Gastroesophageal sphincter (tissue), 4 donors: Measurements from ENCODE around the gene CACNA1D. TPM values are rescaled to one million over a fixed set of nuclear protein-coding genes. Genes with fewer than 3 reads are reported as not detected.

Experiments used
- ATAC-seq: fragments of 150-250 bp; one replicate; pipeline ENCODE4 v1.9.1; 2016; ENCODE audit warnings: mild to moderate bottlenecking, moderate library complexity
- H3K27ac ChIP-seq, 4 donors: fragments of 200-600 bp; sonication (generic) in 3 of 4; 1 replicate in 3 of 4; 2 replicates in 1 of 4; pipeline ENCODE4 v1.5.1; 2016 to 2019
- H3K27me3 ChIP-seq: fragments of 200-600 bp; sonication (generic); one replicate; pipeline ENCODE4 v1.5.1; 2019
- H3K36me3 ChIP-seq, 2 donors: fragments of 200-600 bp; sonication (generic); one replicate each; pipeline ENCODE4 v1.5.1; 2019; ENCODE audit warnings: control low read depth in 1 of 2
- H3K4me1 ChIP-seq, 3 donors: fragments of 200-600 bp; sonication (generic); 1 replicate in 2 of 3; 2 replicates in 1 of 3; pipeline ENCODE4 v1.5.1; 2016 to 2019; ENCODE audit warnings: control low read depth in 2 of 3
- H3K4me3 ChIP-seq, 2 donors: fragments of 200-600 bp; sonication (generic); one replicate each; pipeline ENCODE4 v1.5.1; 2019; ENCODE audit warnings: mild to moderate bottlenecking in 1 of 2, moderate library complexity in 1 of 2
- H3K9me3 ChIP-seq, 3 donors: fragments of 200-600 bp; sonication (generic); one replicate each; pipeline ENCODE4 v1.5.1; 2017 to 2019; ENCODE audit warnings: control low read depth in 2 of 3
- CTCF ChIP-seq, 4 experiments: fragments of 200-600 bp in 2 of 4; fragments of 450-650 bp in 2 of 4; sonication (generic) in 1 of 4; IDR thresholded peaks; one replicate each; pipeline ENCODE4 v1.5.1; 2017 to 2019; ENCODE audit warnings: antibody characterized with exemption in 4 of 4, mild to moderate bottlenecking in 2 of 4, moderate library complexity in 2 of 4
- EP300 ChIP-seq: sonication (generic); formaldehyde crosslinking; IDR thresholded peaks from one replicate; pipeline ENCODE4 v1.6.1; 2017; ENCODE audit warnings: antibody characterized with exemption, mild to moderate bottlenecking
- POLR2A ChIP-seq, 2 donors: fragments of 450-650 bp; IDR thresholded peaks; one replicate each; pipeline ENCODE4 v1.6.1; 2017; ENCODE audit warnings: antibody characterized with exemption in 2 of 2, mild to moderate bottlenecking in 2 of 2, moderate library complexity in 1 of 2
- POLR2AphosphoS5 ChIP-seq: sonication (generic); formaldehyde crosslinking; IDR thresholded peaks from one replicate; pipeline ENCODE4 v1.6.1; 2017; ENCODE audit warnings: antibody characterized with exemption
- WGBS, 2 donors: methylation state at CpG; one replicate each; pipeline ENCODE4 v1.1.5; 2018; ENCODE audit warnings: low coverage in 1 of 2; 5-methylcytosine and 5-hydroxymethylcytosine counted together
- total RNA-seq, 4 donors: library from RNA; depleted of rRNA; stranded (reverse); fragments of >200 nt; gene quantifications; one replicate each; pipeline ENCODE4 v1.1.0, GENCODE V29; 2016

The CACNA1D gene
- total RNA-seq, 4 donors from 2014 or later = 0.52 to 5.7 (median 3.6) TPM

GRCh38 chr3:53813876-53814275 lies 319.5 kb downstream of the CACNA1D start:
- peaks cover 0 to 8% of the 10 kb centered on the region in 2 donors for H3K36me3 ChIP-seq
- ATAC-seq = no peak

GRCh38 chr3:53815067-53815466 lies 320.7 kb downstream of the CACNA1D start:
- H3K27me3 ChIP-seq = no peaks in the 10 kb centered on the region
- H3K27ac ChIP-seq = no peak overlapping the region
- peaks cover 0 to 18% of the 10 kb centered on the region in 2 donors for H3K36me3 ChIP-seq
- TF ChIP-seq CTCF (IDR thresholded peaks at IDR 0.05) (no peak), POLR2AphosphoS5 (no peak)
- no peak overlapping the region for H3K4me3 ChIP-seq
- H3K9me3 ChIP-seq = no peaks in the 10 kb centered on the region
- WGBS, 2 donors = 83% methylated on average over 1 of the region's 4 CpGs; no CpG with 5 or more reads in 1 of the 2 donors
- no peak for ATAC-seq
- no peaks in the 10 kb centered on the region for H3K4me1 ChIP-seq

More at GRCh38 chr3:53813876-53814275, 319.5 kb downstream of the CACNA1D start:
- no peak overlapping the region for H3K27ac ChIP-seq
- TF ChIP-seq POLR2AphosphoS5 (no peak), POLR2A (IDR thresholded peaks at IDR 0.05) (no peak), CTCF (IDR thresholded peaks at IDR 0.05) (no peak), EP300 (no peak)
- no peaks in the 10 kb centered on the region for H3K9me3 ChIP-seq
- H3K27me3 ChIP-seq = no peaks in the 10 kb centered on the region
- 79 to 92% methylated on average over 6 to 10 of the region's 10 CpGs for WGBS, 2 donors
- H3K4me1 ChIP-seq = no peaks in the 10 kb centered on the region
- H3K4me3 ChIP-seq = no peak overlapping the region

GRCh38 chr3:53815651-53816050 lies 321.2 kb downstream of the CACNA1D start:
- TF ChIP-seq CTCF (IDR thresholded peaks at IDR 0.05) = no peak
- Histone ChIP-seq H3K9me3 (no peaks in the 10 kb centered on the region), H3K4me3 (no peak overlapping the region), H3K4me1 (no peaks in the 10 kb centered on the region), H3K36me3 (peaks cover 0 to 18% of the 10 kb centered on the region in 2 donors), H3K27me3 (no peaks in the 10 kb centered on the region), H3K27ac (no peak overlapping the region)
- ATAC-seq = no peak
- 93% methylated on average over 3 of the region's 7 CpGs; no CpG with 5 or more reads in 1 of the 2 donors for WGBS, 2 donors

- no peak for ATAC-seq
- TF ChIP-seq POLR2A (IDR thresholded peaks at IDR 0.05) = no peak
- TF ChIP-seq POLR2AphosphoS5 = no peak
- no peak for TF ChIP-seq EP300
- no peak for TF ChIP-seq CTCF (IDR thresholded peaks at IDR 0.05)
- Histone ChIP-seq H3K9me3 (no peaks in the 10 kb centered on the region), H3K4me1 (no peaks in the 10 kb centered on the region), H3K27ac (no peak overlapping the region), H3K27me3 (no peaks in the 10 kb centered on the region), H3K36me3 (peaks cover 0 to 18% of the 10 kb centered on the region in 2 donors), H3K4me3 (no peak overlapping the region)
- 68 to 95% methylated on average over 3 to 4 of the region's 4 CpGs for WGBS, 2 donors
Measured at GRCh38 chr3:53816425-53816824, 322.0 kb downstream of the CACNA1D start.

GRCh38 chr3:53817211-53817610 lies 322.8 kb downstream of the CACNA1D start:
- WGBS, 2 donors = 90 to 100% methylated on average over 2 to 4 of the region's 6 CpGs
- H3K36me3 ChIP-seq = peaks cover 0 to 18% of the 10 kb centered on the region in 2 donors
- no peak for ATAC-seq

More at GRCh38 chr3:53817211-53817610, 322.8 kb downstream of the CACNA1D start:
- Histone ChIP-seq H3K4me1 (no peaks in the 10 kb centered on the region), H3K4me3 (no peak overlapping the region), H3K9me3 (no peaks in the 10 kb centered on the region), H3K27me3 (no peaks in the 10 kb centered on the region), H3K27ac (no peak overlapping the region)
- no peak for TF ChIP-seq EP300
- TF ChIP-seq POLR2A (IDR thresholded peaks at IDR 0.05) = no peak
- TF ChIP-seq CTCF (IDR thresholded peaks at IDR 0.05) = no peak
- TF ChIP-seq POLR2AphosphoS5 = no peak
